Nephron (organoid): Measurements from ENCODE around the gene ISL2.

Experiments used
- H3K27ac Mint-ChIP-seq, 3 experiments: 2 replicates each; pipeline ENCODE4 v1.8.0; 2020; ENCODE audit warnings: mixed read lengths in 3 of 3, mild to moderate bottlenecking in 2 of 3, moderate library complexity in 1 of 3
- H3K27me3 Mint-ChIP-seq: 2 replicates; pipeline ENCODE4 v1.8.0; 2021; ENCODE audit warnings: low read depth, mild to moderate bottlenecking, moderate library complexity, mixed read lengths
- H3K36me3 Mint-ChIP-seq: 2 replicates; pipeline ENCODE4 v1.8.0; 2020; ENCODE audit warnings: low read depth, mixed read lengths
- H3K4me1 Mint-ChIP-seq: 2 replicates; pipeline ENCODE4 v1.8.0; 2020; ENCODE audit warnings: mixed read lengths
- H3K4me3 Mint-ChIP-seq, 3 experiments: 2 replicates each; pipeline ENCODE4 v1.8.0; 2020; ENCODE audit warnings: mild to moderate bottlenecking in 3 of 3, mixed read lengths in 3 of 3, moderate library complexity in 2 of 3
- H3K9me3 Mint-ChIP-seq: 2 replicates; pipeline ENCODE4 v1.8.0; 2020; ENCODE audit warnings: mixed read lengths
- TF ChIP-seq, protein P1 (sequence below), 3 experiments: fragments of 200-600 bp; sonication (generic); IDR thresholded peaks; one replicate each; pipeline ENCODE4 v1.5.0; 2021; ENCODE audit warnings: antibody characterized with exemption in 3 of 3; ENCODE audit not compliant: unreplicated experiment in 3 of 3

The ISL2 gene

GRCh38 chr15:76368122-76368621 is 31.6 kb downstream of the ISL2 start:
- H3K36me3 Mint-ChIP-seq = peaks cover 12% of the 10 kb centered on the region
- no peak overlapping the region for H3K27ac Mint-ChIP-seq
- TF ChIP-seq, protein P1, sequence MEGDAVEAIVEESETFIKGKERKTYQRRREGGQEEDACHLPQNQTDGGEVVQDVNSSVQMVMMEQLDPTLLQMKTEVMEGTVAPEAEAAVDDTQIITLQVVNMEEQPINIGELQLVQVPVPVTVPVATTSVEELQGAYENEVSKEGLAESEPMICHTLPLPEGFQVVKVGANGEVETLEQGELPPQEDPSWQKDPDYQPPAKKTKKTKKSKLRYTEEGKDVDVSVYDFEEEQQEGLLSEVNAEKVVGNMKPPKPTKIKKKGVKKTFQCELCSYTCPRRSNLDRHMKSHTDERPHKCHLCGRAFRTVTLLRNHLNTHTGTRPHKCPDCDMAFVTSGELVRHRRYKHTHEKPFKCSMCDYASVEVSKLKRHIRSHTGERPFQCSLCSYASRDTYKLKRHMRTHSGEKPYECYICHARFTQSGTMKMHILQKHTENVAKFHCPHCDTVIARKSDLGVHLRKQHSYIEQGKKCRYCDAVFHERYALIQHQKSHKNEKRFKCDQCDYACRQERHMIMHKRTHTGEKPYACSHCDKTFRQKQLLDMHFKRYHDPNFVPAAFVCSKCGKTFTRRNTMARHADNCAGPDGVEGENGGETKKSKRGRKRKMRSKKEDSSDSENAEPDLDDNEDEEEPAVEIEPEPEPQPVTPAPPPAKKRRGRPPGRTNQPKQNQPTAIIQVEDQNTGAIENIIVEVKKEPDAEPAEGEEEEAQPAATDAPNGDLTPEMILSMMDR (IDR thresholded peaks at IDR 0.05; ENCODE audit: unreplicated experiment in 3 of 3) = no peak
- H3K4me1 Mint-ChIP-seq = no peaks in the 10 kb centered on the region
- H3K4me3 Mint-ChIP-seq = no peak overlapping the region
- H3K27me3 Mint-ChIP-seq = no peaks in the 10 kb centered on the region
- H3K9me3 Mint-ChIP-seq = no peaks in the 10 kb centered on the region

GRCh38 chr15:76376029-76376428 is 39.5 kb downstream of the ISL2 start:
- H3K27ac Mint-ChIP-seq = no peak overlapping the region

DNA sequence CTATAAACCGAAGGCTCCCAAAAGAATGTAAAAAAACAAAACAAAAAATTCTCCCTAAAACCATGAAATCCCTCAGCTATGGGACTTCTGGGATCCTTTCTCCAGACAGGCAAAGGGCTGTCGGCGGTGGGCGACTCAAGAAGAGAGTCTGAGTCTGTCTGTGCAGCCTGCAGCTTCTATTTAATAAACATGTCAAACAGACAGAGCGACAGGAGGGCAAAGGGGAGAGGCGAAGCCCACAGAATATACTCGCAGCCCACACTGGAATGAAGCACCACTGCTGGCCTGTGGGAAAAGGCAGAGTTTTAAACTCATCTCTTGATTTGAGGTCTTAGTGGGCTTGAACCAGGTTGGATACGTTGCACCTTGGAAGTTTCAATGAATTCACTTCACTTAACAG is 40.2 kb downstream of the ISL2 start:
- TF ChIP-seq, protein P1 (IDR thresholded peaks at IDR 0.05; ENCODE audit: unreplicated experiment in 3 of 3) = no peak
- H3K4me3 Mint-ChIP-seq = no peak overlapping the region
- peaks cover 20% of the 10 kb centered on the region for H3K36me3 Mint-ChIP-seq
- H3K27ac Mint-ChIP-seq = peak overlapping the region in 1 of 3 experiments; percentile 25
- H3K9me3 Mint-ChIP-seq = no peaks in the 10 kb centered on the region
- no peaks in the 10 kb centered on the region for H3K27me3 Mint-ChIP-seq
- peaks cover 4% of the 10 kb centered on the region for H3K4me1 Mint-ChIP-seq

More at GRCh38 chr15:76376029-76376428, 39.5 kb downstream of the ISL2 start:
- H3K27me3 Mint-ChIP-seq = no peaks in the 10 kb centered on the region
- H3K4me1 Mint-ChIP-seq = peaks cover 4% of the 10 kb centered on the region
- TF ChIP-seq, protein P1 (IDR thresholded peaks at IDR 0.05; ENCODE audit: unreplicated experiment in 3 of 3) = no peak
- no peak overlapping the region for H3K4me3 Mint-ChIP-seq
- H3K9me3 Mint-ChIP-seq = no peaks in the 10 kb centered on the region
- H3K36me3 Mint-ChIP-seq = peaks cover 21% of the 10 kb centered on the region

DNA sequence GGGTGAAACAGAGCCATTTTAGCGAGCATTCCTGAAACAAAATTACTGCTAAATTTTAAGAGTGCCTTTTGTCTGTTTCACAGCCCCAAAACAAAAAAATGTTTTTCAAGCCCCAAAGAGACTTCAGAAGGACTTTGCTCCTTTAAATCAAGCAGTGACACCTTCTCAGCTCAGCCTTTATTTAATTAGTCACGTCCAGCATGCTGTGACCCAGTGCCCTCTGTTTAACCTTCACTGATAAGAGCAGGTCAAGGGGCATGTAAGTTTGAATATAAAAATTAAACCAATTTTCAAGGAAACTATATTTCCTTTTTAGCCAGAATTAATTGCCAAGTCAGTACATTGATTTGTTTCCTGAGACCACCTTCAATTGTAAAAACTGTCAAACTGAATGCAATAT is 40.6 kb downstream of the ISL2 start:
- Mint-ChIP-seq H3K9me3 (no peaks in the 10 kb centered on the region), H3K4me1 (peaks cover 4% of the 10 kb centered on the region), H3K27me3 (no peaks in the 10 kb centered on the region), H3K27ac (no peak overlapping the region), H3K4me3 (no peak overlapping the region), H3K36me3 (peaks cover 16% of the 10 kb centered on the region)
- TF ChIP-seq, protein P1 (IDR thresholded peaks at IDR 0.05; ENCODE audit: unreplicated experiment in 3 of 3) = no peak

DNA sequence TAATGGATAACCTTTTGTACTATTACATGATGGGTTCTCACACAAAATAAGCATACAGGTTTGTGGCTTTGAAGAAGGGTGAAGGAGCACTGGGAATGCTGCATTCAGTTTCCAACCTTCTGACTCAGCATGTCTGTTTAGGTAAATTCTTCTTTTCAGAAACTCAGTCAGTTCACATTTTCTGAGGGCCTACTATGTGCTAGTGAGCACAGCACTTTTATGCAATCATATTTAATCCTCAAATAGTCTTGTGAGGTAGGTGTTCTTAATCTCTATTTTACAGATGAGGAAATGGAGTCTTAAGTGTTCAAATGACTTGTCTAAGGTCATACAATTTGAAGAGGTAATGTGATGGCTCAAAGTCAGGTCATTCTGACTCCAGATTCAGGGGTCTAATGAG is 41.2 kb downstream of the ISL2 start:
- H3K9me3 Mint-ChIP-seq = no peaks in the 10 kb centered on the region
- H3K27me3 Mint-ChIP-seq = no peaks in the 10 kb centered on the region
- H3K4me1 Mint-ChIP-seq = peaks cover 4% of the 10 kb centered on the region
- TF ChIP-seq, protein P1 (IDR thresholded peaks at IDR 0.05; ENCODE audit: unreplicated experiment in 3 of 3) = no peak
- H3K27ac Mint-ChIP-seq = no peak overlapping the region
- H3K36me3 Mint-ChIP-seq = peaks cover 14% of the 10 kb centered on the region
- no peak overlapping the region for H3K4me3 Mint-ChIP-seq

DNA sequence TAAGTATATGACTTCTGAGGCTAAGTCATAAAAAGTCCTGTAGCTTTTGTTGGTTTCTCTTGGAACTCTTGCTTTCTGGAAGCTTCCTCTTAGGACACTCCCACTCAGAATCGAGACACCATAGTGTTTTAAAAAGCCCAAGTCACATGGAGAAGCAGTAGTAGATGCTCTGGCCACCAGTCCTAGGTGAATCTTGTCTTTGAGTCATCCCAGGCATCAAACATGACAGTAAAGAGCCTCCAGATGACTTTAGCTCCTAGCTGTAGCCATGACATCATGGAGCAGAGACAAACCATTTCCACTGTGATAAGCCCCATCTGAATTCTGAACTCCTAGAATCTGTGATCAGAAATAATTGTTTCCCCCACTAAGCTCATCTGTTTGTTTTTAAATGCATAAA is 42.1 kb downstream of the ISL2 start:
- no peak overlapping the region for H3K4me3 Mint-ChIP-seq
- no peaks in the 10 kb centered on the region for H3K27me3 Mint-ChIP-seq
- H3K27ac Mint-ChIP-seq = no peak overlapping the region
- H3K36me3 Mint-ChIP-seq = peaks cover 7% of the 10 kb centered on the region
- TF ChIP-seq, protein P1 (IDR thresholded peaks at IDR 0.05; ENCODE audit: unreplicated experiment in 3 of 3) = no peak
- H3K9me3 Mint-ChIP-seq = no peaks in the 10 kb centered on the region
- H3K4me1 Mint-ChIP-seq = peaks cover 4% of the 10 kb centered on the region
